ENCODE data around the gene HIPK2.

DNA sequence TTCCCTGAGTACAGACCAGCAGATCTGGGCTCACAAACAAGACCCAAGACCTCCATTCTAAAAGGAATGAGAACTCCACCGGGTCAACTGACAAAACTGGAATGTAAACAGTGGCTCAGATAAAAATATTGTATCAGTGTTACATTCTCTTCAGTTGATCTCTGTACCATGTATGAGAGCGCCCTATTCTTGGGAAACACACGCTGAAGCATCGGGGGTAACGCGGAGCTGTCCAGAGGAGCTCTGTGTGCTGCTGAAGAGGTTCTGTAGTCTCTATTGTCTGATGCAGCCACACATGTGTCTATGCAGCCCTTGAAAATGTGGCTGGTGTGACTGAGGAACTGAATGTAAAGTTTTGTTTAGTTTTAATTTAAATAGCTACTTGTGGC lies 39.7 kb downstream of the HIPK2 start:
- no peak for TF ChIP-seq EZH2 (IDR thresholded peaks at IDR 0.05; ENCODE audit: low read depth)
- TF ChIP-seq, protein P1, sequence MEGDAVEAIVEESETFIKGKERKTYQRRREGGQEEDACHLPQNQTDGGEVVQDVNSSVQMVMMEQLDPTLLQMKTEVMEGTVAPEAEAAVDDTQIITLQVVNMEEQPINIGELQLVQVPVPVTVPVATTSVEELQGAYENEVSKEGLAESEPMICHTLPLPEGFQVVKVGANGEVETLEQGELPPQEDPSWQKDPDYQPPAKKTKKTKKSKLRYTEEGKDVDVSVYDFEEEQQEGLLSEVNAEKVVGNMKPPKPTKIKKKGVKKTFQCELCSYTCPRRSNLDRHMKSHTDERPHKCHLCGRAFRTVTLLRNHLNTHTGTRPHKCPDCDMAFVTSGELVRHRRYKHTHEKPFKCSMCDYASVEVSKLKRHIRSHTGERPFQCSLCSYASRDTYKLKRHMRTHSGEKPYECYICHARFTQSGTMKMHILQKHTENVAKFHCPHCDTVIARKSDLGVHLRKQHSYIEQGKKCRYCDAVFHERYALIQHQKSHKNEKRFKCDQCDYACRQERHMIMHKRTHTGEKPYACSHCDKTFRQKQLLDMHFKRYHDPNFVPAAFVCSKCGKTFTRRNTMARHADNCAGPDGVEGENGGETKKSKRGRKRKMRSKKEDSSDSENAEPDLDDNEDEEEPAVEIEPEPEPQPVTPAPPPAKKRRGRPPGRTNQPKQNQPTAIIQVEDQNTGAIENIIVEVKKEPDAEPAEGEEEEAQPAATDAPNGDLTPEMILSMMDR (conservative IDR thresholded peaks at IDR 0.05): no peak
